Urinary bladder (tissue), 4 donors: ENCODE data around the gene BIN1. TPM values are rescaled to one million over a fixed set of nuclear protein-coding genes. Genes with fewer than 3 reads are reported as not detected.

Experiments used
- DNase-seq: peaks from one replicate; pipeline ENCODE4 v3.0.0-alpha.2; 2015; ENCODE audit errors: extremely low spot score
- H3K27ac ChIP-seq: one replicate; pipeline ENCODE4 v1.5.1; 2013; ENCODE audit warnings: low read depth, mild to moderate bottlenecking, moderate library complexity
- H3K36me3 ChIP-seq: one replicate; pipeline ENCODE4 v1.6.1; 2013; ENCODE audit warnings: mild to moderate bottlenecking, moderate library complexity; ENCODE audit not compliant: insufficient read depth
- H3K4me1 ChIP-seq: one replicate; pipeline ENCODE4 v1.6.1; 2013; ENCODE audit warnings: mild to moderate bottlenecking, moderate library complexity; ENCODE audit not compliant: insufficient read depth
- H3K4me3 ChIP-seq: one replicate; pipeline ENCODE4 v1.5.1; 2013; ENCODE audit warnings: low read depth, low read length
- WGBS: extraction: QIAGEN DNeasy Blood & Tissue Kit; methylation state at CpG from one replicate; pipeline ENCODE4 v1.1.7; 2013; 5-methylcytosine and 5-hydroxymethylcytosine counted together
- polyA plus RNA-seq: library from polyadenylated mRNA; stranded (reverse); fragments of 200-250 nt; gene quantifications from one replicate; pipeline ENCODE4 v1.2.3, GENCODE V29; 2013
- total RNA-seq: library from RNA; depleted of rRNA; stranded (reverse); fragments of >200 nt; gene quantifications from one replicate; pipeline ENCODE4 v1.2.3, GENCODE V29; 2014
- donor health status: healthy with polysubstance abuse.
- donor health status: healthy.

BIN1 gene
- total and polyA plus RNA-seq, 2 donors: 72.9 to 149 TPM

DNA sequence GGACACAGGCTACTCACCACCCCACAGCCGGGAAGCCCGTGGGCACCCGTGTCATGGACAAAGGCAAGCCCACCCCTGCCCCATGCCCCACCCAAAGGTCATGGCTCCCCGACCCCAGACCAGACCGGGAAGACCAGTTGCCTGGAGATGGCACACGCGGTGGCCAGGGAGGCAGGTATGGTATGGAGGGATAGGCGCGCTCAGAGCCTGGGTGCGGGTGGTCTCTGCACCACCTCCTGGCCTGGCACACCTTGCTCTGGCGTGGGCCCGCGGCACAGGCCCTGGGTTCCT, 51.2 kb downstream of the BIN1 start:
- Histone ChIP-seq H3K36me3 (no peaks in the 10 kb centered on the region), H3K4me1 (no peaks in the 10 kb centered on the region), H3K27ac (no peak overlapping the region), H3K4me3 (no peak overlapping the region)
- WGBS: 93% methylated on average over 13 of the region's 13 CpGs
- no peak for DNase-seq

DNA sequence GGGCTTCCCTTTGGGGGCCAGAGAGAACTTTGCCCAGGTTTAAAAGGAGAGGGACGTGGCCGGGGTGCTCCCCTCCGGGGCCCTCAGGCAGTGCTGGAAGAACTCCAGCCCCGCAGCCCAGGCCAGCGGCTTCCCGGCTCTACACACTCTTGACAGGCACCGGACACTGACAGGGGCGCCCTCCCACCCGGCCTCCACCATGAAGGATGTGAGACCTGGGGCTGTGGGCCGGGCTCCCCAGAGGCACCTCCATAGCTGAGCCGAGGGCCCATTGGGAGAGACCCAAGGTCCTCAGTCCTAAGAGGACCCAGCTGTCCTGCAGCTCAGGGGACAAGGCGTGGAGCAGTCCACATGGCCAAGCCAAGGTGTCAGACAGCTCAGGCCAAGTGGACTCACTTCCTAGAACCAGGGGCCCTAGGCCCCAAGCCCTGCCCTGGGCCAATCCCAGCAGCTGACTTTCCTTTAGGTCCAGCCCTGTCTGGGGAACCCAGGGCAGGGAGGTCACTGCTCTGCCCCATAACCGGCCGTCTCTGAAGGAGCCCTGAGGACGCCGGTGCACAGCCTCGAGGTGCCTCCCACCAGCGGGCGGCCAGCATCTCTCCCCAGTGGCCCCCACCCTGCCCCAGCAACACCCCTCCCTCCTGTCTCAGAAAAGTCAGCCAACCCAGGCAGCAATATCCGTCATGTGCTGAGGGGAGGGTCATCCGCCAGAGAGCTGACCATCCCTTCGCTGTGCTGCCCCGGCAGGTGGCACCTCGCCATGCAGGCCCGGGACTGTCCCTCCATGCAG, 51.8 kb downstream of the BIN1 start:
- Histone ChIP-seq H3K27ac (no peak overlapping the region), H3K4me3 (no peak overlapping the region), H3K4me1 (no peaks in the 10 kb centered on the region), H3K36me3 (no peaks in the 10 kb centered on the region)
- DNase-seq: no peak
- WGBS: 84% methylated on average over 25 of the region's 25 CpGs

DNA sequence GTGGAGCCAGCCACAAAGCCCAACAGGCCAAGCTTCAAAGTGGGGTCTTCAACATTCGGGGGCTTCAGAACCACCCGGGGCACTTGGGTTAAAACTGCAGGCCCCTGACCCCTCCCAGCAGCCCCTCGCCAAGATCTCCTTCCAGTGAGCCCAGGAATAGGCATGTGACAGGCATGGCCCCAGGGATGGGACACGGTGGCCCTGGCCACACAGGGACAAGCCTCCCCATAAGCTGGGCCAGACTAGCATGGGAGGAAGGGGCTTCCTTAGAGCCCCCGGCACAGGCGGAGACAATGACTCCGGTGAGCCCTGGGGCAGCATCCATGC, 52.4 kb downstream of the BIN1 start:
- Histone ChIP-seq H3K4me3 (no peak overlapping the region), H3K36me3 (no peaks in the 10 kb centered on the region), H3K4me1 (no peaks in the 10 kb centered on the region), H3K27ac (no peak overlapping the region)
- DNase-seq: no peak
- WGBS: 93% methylated on average over 7 of the region's 7 CpGs

DNA sequence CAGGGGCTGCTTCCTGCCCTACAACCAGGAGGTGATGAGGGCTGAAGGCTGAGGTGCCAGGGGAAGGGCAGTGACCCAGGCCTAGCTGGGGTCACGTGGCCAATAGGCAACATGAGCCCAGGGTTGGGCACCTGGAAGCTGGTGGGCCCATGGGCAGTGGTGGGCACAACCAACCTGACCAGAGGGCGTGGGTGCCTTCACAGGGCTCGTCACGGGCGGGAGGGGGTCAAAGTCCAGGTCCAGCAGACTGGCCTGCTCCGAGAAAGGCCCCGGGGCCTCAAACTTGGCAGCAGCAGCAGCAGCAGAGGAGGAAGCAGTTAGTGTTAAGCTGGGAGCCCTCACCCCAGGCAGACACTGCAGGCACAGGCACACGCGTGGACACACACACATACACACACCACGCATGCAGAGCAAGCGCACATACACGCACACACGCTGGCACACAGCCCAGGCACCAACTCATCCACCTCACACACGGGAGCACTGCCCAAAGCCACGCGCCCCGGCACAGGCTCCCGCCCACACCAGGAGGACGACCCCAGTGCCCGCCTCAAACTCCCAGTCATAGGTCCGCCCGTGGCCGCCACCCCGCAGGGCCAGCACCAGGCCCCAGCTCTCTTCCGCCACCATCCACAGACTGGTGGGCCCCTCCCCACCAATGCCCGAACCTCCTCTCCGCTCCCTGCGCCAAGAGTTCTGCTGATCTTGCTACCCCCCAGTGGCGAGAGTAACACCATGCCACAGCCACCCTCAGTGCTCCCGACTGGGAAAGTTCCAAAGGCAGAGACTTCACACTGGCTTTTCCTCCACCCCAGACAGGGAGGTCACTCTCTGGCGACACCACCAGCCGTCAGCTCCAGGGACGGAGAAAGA, 53.0 kb downstream of the BIN1 start:
- no peaks in the 10 kb centered on the region for H3K36me3 ChIP-seq
- WGBS: 83% methylated on average over 33 of the region's 33 CpGs
- H3K4me1 ChIP-seq: no peaks in the 10 kb centered on the region
- no peak for DNase-seq
- no peak overlapping the region for H3K27ac ChIP-seq
- H3K4me3 ChIP-seq: no peak overlapping the region

DNA sequence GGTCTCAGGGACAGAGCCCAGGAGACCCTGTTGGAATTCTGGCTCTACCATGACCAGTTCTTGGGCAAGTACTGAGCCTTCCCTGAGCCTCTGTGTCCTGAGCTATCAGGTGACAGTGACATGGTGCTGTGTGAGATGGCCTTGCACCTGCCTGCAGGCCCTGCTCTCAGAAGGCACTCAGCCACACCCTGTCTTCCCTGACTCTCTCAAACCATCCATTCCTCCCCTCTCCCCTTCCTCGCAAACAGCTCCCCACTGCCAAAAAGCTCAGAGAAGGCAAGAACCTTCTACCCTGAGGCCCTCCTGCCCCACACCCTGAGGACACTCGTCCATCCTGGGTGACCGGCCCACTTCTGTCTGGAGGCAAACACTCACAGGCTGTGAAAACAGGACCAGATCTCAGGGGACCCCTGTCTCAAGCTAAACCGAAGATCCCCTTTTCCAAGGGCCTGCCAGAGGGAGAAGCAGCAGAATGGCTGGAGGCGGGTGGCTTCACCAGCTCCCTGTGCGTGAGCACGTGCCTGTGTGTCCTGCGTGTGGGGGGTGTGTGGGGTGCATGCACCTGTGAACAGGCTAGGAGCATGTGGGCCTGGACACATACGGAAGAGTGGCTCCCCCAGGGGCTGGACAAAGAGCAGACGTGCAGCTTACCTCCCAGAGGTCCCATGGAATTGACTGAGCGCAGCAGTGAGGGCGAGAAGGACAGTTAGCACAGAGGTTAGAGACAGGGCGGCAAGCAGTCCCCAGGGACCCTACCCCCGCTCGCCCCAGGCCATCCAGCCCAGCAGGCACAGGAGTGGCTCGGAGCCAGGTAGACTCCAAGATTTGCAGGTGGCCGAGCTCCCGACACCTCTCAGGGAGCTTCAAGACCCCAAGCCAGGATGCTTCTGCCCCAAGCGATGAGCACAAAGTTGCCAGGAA, 53.9 kb downstream of the BIN1 start:
- Histone ChIP-seq H3K4me3 (no peak overlapping the region), H3K36me3 (no peaks in the 10 kb centered on the region), H3K4me1 (no peaks in the 10 kb centered on the region), H3K27ac (no peak overlapping the region)
- no peak for DNase-seq
- 89% methylated on average over 19 of the region's 19 CpGs for WGBS

DNA sequence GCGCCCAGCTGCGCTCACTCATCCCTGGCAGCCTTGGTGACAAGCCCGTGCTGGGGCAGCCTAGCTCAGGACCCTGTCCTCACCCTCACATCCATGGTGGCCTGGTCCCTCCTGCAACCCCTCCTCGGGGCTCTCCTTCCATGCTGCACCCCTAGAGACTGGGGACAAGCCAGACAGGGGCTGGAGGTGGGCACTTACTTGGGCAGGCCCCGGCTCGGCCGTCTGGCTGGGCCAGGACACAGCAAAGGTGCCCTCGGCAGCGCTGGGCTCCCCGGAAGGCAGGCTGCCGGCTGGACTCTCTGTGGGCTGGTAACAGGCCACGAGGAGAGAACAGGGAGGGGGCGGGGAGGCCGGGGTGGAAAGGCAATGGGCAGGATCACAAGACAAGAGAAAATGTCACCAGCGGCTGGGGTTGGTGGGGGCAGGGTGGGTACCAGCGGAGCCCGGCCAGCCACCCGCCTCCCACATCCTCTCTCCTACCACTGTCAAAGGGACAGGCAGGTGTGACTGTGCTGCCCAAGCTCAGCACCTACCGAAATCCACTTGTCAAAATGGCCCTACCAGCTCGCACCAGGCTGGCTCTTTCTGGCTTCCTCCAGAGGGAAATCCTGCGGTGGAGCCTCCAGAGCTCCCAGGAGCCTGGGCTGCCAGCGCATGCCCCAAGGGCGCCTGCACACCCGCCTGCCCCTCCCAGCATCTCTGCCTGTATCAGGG, 54.7 kb downstream of the BIN1 start:
- 80% methylated on average over 24 of the region's 24 CpGs for WGBS
- Histone ChIP-seq H3K27ac (no peak overlapping the region), H3K4me3 (no peak overlapping the region), H3K36me3 (no peaks in the 10 kb centered on the region), H3K4me1 (no peaks in the 10 kb centered on the region)
- DNase-seq: no peak

DNA sequence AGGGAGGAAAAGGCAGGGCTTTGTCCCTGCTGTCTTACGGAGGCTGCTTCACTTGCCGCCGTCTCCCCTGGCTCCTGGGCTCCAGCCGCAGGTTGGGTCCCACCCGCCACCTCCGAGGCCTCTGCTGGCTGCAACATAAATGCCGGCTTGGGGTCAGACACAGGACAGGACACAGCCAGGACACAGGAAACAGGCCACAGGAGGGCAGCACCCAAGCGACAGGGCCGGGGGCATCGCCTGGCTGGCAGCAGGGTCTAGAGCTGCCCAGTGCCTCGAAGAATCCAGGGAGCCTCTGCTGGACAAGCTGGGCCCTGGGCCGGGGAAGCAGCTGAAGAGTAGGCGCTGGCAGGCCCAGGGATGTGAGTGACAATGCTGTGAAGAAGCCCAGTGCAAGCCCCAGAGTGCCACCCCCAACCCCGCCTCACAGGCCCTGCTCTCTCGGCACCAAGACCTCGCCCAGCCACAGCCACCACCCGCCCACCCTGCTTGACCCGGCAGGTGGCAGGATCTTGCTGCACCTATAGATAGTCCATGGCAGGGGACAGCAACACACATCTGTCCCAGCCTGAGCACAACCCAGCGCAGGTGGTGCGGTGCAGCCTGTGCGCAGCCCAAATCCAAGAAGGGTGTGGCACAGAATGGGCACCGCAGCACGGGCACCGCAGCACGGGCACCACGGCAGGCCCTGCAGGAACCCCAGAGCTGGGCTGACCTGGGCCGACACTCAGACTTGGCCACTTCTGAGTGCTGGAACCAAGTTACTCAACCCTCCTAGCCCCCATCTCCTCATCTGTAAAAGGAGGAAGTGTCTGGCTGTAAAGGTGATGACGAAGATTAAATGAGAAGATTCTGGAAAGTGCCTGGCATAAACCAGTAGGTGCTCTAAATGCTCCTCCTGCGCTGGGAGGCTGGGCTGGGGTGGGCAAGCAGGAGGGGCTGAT, 55.6 kb downstream of the BIN1 start:
- Histone ChIP-seq H3K4me3 (no peak overlapping the region), H3K4me1 (no peaks in the 10 kb centered on the region), H3K27ac (no peak overlapping the region), H3K36me3 (no peaks in the 10 kb centered on the region)
- DNase-seq: no peak
- WGBS: 80% methylated on average over 29 of the region's 29 CpGs

DNA sequence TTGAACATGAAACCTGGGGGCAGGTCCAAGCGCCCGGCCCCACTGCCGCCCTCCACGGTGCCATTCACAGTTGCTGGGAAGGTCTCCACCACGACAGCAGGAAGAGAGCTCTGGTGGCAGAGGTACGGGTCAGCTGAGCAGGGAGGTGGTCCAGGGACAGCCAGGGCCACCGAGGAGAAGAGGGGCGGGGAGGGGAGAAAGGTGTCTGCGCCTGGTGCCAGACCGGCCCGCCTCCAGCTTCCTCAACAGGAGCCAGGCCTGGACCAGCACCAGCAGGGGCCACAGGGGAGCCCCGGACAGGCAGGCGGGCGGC, 56.2 kb downstream of the BIN1 start:
- Histone ChIP-seq H3K4me1 (no peaks in the 10 kb centered on the region), H3K4me3 (no peak overlapping the region), H3K27ac (no peak overlapping the region), H3K36me3 (no peaks in the 10 kb centered on the region)
- DNase-seq: no peak
- WGBS: 82% methylated on average over 14 of the region's 14 CpGs

DNA sequence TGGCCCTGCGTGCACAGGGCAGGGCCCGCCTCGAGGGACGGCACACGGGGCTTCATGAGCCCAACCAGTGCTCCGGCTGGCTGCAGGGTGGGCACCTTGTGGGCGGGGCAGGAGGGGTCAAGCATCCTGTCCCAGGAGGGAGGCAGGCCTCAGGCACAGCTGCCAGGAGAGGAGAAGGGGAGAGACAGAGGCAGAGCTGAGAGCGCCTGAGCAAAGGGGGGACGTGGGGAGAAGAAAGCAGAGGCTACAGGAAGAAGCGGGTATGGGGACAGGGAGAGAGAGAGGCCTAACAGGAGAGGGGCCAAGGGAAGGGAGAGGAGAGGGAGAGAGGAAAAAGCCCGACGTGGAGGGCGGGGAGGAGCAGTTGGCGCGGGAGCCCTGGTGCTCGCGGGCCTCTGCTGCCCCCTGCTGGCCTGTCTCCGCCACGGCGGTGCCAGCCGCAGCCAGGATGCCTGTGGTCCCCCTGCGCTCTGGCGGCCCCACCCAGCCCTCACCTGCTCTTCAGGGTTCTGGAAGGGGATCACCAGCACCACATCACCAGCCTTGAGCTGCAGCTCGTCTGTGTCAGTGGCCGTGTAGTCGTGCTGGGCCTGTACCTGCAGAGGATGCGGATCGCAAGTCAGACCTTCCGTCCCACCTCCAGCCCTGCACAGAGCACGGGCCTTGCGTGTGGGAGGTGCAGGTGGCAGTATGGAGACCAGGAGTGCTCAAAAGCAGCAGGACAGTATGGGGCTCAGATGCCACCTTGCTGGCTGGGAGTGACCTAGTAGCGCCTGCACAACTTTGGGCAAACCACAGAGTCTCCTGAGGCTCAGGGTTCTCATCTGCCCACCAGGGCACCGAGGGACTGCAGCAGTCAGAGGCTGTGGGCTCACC, 56.8 kb downstream of the BIN1 start:
- Histone ChIP-seq H3K36me3 (no peaks in the 10 kb centered on the region), H3K27ac (no peak overlapping the region), H3K4me3 (no peak overlapping the region), H3K4me1 (no peaks in the 10 kb centered on the region)
- 34% methylated on average over 33 of the region's 33 CpGs for WGBS
- DNase-seq: peak; percentile 49

DNA sequence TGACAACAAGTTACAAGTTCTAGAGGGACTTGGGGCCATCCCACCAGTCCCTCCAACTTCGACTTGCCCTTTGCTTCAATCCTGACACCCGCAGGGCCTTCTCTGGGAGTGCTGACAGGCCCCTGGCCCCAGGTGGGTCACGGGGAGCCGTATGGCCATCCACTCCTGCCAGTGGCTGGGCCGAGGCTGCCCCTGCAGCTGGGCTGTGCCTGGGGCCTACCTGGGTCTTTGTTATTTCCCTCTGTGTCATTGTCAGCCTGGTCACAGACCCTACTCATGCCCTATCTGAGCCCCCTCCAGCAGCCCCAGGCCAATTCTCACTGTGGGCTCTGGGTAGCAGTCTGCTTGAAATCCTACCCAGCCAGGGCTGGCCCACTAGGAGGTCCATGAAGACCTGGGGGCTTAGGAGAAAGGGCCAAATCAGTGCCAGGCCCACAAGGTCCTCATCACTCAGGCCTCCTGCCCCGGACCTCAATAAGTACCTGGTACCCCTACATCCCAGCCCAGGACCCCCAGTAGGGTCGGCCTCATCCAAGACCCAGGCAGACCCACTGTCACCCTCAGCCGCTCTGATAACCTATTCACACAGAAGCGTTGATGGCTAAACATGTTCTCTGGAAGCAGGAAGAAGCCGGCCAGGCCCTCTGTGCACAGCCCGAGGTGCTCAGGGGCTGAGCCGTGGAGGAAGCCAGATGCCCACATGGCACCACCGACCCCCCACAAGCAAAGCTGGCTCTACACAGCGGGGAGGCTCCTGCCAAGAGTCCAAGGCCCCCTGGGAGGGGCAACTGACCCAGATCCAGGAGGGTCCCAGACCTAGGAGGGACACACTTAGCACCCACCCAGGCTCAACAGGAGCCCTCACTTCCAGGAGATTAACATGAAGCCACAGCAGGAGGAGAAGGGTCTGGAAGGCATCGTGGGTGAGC, 57.7 kb downstream of the BIN1 start:
- Histone ChIP-seq H3K27ac (no peak overlapping the region), H3K4me3 (no peak overlapping the region), H3K36me3 (no peaks in the 10 kb centered on the region), H3K4me1 (no peaks in the 10 kb centered on the region)
- WGBS: 88% methylated on average over 15 of the region's 15 CpGs
- no peak for DNase-seq

DNA sequence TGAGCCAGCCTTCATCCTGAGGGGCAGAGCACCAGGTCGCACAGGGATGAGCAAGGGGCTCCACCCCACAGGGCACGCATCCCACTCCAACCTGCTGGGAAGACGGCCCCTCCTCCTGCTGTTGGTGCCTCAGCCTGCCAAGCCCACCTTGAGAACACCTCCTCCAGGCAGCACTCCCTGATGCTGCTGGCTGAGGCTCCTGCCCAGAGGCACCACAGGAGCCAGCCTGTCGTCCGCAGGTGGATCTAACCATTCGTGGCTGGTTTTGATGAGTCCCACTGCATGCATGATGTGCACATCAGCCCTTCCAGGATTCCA, 58.4 kb downstream of the BIN1 start:
- 89% methylated on average over 6 of the region's 6 CpGs for WGBS
- no peak for DNase-seq
- Histone ChIP-seq H3K27ac (no peak overlapping the region), H3K4me3 (no peak overlapping the region), H3K36me3 (no peaks in the 10 kb centered on the region), H3K4me1 (no peaks in the 10 kb centered on the region)
